Astrocyte of the hippocampus (primary cell): ENCODE results near the gene ADM2.

Experiments used
- DNase-seq: peaks from one replicate; pipeline ENCODE4 v3.0.0; 2011; ENCODE audit warnings: low read depth, low spot score

The ADM2 gene

GRCh38 chr22:50445071-50445879 is 36.1 kb upstream of the ADM2 start:
- DNase-seq, result no peak

GRCh38 chr22:50445880-50446707 is 35.2 kb upstream of the ADM2 start:
- no peak for DNase-seq

- DNase-seq, result no peak
Observed at GRCh38 chr22:50446708-50447575, 34.4 kb upstream of the ADM2 start.

DNA sequence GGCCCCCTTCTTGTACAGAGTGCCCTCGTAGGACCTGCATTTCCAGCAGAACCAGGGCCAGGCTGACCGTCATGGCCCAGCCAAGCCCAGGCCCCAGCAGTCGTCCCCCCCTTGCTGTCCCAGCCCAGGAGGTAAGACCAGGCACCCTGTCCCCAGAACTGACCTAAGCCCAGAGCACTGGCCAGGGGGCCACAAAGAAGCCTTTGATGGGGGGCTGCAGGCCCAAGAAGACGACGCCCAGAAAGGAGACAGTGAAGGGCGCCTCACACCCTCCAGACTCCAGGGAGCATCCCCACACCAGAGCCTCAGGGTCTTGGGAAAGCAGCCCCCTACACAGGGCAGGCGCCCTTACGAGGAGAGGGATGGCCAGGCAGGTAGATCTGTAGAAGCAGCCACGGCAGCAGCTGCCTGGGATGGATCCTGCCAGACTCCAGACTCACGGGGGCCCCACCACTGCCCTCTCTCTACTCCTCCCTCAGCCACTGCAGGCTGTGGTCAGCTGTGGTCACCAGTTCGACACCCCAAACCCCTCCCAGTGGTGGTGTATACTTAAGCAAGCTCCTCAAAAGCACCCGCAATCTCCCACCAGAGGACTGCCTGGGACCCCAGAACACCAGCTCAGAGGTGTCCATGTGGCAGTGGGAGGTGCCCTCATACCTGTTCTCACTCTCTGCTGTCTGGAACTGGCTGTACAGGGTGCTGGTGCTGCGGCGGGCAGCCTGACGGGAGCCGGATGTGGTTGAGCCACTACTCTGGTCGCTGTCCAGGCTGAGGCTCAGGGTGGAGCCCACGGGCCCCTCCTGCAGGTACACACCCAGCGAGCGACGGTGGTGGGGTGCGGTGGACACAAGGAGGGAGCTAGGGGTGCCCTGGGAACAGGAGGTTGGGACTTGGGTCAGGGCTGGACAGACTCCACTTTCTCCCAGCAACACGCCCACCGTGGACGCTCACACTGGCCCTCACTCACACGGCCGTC is 33.5 kb upstream of the ADM2 start:
- DNase-seq, result no peak

DNA sequence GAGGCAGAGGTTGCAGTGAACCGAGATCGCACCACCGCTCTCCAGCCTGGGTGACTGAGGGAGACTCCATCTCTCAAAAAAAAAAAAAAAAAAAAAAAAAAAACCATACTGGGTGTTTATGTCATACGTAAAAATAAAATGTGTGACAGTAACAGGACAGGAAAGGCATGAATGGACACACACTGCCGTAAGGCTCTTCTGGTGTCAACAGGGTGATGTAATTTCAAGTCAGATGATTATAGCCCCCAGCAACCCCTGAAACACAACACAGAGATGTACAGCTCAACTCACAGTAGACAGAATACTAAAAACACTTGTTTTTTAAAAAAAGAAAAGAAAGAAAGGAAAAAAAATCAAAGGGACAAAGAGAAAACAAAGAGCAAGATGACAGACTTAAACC is 28.7 kb upstream of the ADM2 start:
- no peak for DNase-seq

GRCh38 chr22:50454556-50455075 is 26.7 kb upstream of the ADM2 start:
- no peak for DNase-seq

DNA sequence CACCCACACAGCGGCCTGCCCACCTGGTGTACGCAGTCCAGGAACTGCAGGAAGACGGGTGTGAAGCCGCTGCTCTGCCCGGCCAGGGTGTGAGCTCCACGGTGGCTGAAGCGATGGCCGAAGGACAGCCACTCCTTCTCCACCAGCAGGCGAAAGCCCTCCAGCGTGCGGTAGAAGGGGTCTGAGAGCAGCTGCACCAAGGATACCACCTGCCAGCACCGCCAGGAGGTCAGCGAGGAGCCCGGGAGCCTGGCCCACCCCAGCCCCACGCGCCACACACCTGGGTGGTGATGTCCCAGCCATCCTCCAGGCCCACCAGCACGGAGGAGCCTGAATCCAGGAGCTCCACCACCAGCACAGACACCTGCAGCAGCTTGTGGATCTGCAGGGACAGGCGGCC is 26.1 kb upstream of the ADM2 start:
- DNase-seq, result no peak

DNA sequence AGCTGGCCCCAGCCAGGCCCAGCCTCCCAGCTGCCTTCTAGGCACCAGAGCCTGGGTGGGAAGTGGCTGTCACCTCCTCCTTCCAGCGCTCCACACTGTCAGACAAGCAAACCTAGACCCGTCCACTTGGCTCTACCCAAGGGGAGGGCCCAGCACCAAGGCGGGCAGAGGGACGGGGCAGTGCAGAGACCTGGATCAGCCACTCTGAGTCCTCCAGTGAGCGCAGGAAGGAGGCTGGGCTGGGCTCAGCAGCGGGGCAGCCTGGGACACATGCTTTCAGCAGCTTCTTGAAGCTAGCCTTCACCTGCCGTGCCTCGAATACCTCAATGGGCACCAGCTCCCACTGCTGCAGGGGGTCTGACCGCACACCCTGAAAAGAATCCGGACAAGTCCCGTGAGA is 25.3 kb upstream of the ADM2 start:
- DNase-seq, result no peak

GRCh38 chr22:50456466-50457234 is 24.7 kb upstream of the ADM2 start:
- DNase-seq, result no peak

GRCh38 chr22:50459016-50459415 is 22.3 kb upstream of the ADM2 start:
- no peak for DNase-seq

DNA sequence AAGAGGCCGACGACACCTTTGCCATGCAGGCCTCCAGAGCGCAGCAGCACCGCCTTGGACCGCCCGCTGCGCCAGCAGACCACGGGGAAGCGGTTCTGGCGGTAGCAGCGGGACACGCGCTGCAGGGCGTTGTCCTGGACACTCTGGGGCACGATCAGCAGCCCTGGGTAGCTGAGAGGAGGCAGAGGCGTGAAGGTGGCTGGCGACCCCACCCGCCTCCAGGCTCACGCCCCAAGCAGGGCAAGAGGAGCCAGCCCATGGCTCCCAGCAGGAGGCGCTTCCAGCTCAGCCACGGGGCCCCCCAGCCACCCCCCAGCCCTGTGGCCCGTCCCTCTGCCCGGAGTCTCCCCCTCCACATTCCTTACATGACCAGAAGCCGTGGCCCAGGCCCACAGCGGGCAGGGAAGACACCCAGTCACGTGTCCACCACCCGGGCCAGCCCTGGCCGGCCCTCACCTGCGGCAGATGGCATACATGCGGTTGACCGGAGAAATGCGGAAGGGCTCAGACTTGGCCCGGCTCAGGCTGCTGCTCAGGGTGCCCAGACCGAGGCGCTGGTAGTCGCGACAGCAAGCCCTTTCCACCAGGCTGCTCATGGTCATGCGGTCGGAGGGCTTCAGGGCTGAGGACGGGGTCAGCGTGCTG is 21.7 kb upstream of the ADM2 start:
- DNase-seq, result no peak

DNA sequence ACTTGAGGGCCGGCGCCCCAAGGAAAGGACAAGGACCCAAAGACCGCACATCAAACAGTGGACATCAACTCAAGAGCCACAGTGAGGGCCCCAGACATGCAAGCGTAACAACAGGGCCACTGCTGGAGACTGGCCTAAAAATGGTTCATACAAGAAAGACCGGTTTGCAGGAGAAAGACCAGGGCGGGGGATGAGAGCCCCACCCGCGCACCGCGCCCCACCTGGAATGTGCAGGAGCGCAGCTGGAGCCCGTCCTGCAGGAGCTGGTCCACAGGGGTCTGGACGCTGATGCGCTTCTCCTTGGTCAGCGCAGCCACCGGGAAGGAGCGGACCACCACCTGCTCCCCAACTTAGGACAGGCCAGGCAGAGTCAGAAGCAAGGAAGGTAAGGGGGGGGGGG is 20.4 kb upstream of the ADM2 start:
- no peak for DNase-seq

DNA sequence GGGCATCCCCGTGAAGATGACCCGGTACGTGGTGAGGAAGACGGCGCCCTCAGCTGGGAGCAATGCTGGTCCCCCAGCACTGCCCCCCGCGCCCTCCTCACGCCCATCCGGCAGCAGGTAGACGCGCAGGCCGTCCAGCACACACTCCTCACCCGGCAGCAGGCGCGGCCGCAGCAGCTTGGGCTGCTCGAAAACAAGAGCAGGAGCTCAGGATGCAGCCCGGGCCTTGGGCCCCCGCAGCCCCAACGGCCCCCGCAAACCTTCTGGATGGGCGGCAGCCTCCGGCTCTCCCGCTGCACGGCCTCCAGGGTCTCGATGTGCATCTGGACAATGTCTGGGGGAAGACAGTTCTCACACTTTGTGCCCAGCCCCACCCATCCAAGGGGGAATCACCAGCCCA is 19.8 kb upstream of the ADM2 start:
- no peak for DNase-seq

- DNase-seq, result no peak
Observed at GRCh38 chr22:50461979-50462540, 19.3 kb upstream of the ADM2 start.

DNA sequence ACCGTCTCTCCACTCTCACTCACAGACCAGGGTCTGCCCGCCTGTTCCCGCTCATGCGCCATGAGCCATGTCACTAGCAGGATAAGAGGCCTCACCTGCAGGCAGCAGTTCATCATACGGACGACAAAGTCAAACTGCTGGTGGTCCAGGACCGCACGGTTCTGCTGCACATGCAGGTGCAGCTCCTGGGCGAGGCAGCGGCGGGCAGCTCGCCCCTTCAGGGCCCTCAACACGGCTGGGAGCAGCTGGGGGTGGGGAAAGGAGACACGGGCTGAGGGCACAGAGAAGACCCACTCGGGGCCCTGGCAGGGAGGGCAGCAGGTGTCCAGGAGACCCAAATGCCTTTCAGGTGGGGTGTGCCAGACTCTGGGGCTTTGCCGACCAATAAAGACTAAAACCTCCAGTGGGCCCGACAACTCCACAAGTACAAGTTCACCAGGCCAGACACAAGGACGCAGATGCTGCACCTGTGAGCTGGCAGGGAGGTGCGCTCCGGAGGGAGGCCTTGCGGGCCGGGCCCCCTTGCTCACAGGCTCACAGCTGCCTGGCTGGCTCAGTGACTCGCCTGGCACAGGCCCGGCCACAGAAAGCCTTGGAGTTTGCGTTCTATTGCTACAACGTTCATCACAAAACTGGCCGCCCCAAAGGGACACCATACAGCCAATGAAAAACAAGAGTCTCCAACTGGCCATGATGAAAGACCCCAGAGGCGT is 18.0 kb upstream of the ADM2 start:
- DNase-seq, result no peak

DNA sequence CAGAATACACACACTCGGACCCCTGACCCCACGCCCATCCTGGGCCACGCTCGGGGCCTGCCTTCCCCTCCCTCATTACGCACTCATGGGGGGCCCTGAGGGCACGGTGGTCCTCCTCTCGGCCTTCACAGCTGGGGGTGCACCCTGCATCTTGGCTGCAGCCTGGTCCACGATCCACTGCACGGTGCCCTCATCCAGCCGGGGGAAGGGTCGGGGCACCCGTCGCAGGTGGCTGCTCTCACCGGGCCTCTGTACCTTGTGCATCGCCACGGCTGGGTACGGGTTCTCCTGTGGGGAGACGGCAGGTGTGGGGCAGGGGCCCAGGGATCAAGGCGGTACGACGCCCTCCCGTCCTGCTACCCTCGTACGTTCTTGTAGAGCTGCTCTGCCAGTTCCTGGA is 16.9 kb upstream of the ADM2 start:
- DNase-seq, result no peak

- DNase-seq, result no peak
Observed at GRCh38 chr22:50465066-50465930, 16.0 kb upstream of the ADM2 start.
